HG02884 (cell line): ENCODE measurements around the gene TUBA8.
"Not testable (repeated sequence)": the region's sequence is repeated elsewhere in the genome, so short reads cannot be mapped to it uniquely, and the experiment has no call there.

ENCODE experiments used
- ATAC-seq: cut with Tn5 transposase; IDR thresholded peaks from one replicate; pipeline ENCODE4 v1.9.1; 2021; ENCODE audit warnings: mild to moderate bottlenecking, moderate library complexity; ENCODE audit not compliant: unreplicated experiment

Gene TUBA8

GRCh38 chr22:18123476-18124025, 12.9 kb downstream of the TUBA8 start:
- ATAC-seq: not testable (repeated sequence)

GRCh38 chr22:18126606-18127005, 16.0 kb downstream of the TUBA8 start:
- ATAC-seq: no peak

DNA sequence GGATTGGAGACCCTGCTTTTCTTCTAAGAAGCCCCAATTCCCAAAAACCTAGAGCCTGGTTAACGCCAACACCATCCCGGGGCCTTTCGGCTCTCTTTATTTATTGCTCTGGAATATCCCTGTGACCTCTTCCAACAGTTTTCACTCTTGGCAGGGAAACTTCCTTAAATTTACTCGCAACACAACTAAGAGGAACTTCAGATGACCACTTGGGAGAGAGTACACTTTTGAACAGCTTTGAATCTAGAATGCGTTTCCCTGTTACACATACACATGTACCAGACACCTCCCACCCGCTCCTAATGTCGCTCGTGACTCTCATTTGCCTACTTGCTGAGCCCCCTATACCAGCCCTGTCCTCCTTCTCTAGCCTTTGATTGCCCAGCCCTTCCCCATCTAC, 19.4 kb downstream of the TUBA8 start:
- ATAC-seq: no peak

DNA sequence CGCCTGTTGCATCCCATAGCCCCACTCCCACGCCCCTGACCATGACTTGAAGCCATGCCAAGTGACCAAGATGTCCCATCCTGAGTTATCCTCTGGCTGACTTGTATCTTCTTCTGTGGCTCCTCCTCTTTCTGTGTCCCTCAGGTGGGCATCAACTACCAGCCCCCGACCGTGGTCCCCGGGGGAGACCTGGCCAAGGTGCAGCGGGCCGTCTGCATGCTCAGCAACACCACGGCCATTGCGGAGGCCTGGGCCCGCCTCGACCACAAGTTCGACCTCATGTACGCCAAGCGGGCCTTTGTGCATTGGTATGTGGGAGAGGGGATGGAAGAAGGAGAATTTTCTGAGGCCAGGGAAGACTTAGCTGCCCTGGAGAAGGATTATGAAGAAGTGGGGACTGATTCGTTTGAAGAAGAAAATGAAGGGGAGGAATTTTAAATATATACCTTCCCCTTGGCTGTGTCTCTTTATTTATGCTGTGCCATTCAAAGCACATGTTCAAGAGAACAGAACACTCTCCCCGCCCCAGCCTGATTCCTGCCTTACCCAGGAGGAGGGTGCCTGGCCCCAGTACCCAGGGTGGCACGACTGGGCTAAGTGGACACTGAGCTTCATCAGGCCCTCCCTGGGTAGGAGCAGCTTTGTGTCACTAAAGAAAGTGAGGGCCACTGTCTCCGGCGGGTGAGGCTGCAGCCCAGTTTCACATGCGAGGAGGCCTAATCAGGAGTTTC, 20.3 kb downstream of the TUBA8 start:
- no peak for ATAC-seq

GRCh38 chr22:18133452-18133851, 22.8 kb downstream of the TUBA8 start:
- ATAC-seq: no peak

DNA sequence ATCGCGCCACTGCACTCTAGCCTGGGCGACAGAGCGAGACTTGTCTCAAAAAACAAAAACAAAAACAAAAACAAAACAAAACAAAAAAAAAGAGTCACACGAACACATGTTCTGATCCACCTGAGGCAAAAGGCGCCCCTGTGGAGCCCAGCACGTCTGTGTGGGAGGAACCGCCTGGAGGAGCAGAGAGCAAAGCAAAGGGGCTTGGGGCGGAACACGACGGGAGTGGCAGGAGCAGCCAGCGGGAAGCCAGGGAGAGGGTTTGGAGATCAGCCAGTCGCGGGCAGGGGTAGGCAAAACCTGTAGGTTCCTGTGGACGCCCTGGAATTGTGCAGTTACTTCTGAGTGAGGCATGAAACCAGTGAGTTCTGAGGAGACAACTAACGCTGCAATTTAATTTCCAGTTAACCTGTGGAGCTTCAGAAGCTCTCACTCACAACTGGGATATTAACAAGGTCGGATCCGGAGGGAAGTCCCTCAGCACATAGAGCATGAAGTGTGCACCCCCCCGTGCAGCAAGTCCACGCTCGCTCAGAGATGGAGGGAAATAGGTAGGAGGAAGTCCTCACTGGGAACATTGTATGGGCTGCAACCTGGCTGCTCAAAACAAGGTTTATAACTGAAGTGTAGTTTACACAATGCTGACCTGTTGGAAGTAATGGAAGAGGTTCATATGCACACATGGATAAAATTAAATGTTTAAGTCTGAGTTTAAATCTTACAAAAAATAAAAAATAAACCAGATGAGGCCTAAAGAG, 26.1 kb downstream of the TUBA8 start:
- no peak for ATAC-seq

DNA sequence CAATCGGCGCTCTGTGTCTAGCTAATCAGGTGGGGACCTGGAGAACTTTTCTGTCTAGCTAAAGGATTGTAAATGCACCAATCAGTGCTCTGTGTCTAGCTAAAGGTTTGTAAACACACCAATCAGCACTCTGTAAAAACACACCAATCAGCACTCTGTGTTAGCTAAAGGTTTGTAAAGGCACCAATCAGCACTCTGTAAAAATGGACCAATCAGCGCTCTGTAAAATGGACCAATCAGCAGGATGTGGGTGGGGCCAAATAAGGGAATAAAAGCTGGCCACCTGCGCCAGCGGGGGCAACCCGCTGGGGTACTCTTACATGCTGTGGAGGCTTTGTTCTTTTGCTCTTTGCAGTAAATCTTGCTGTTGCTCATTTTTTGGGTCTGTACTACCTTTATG, 30.4 kb downstream of the TUBA8 start:
- ATAC-seq: not testable (repeated sequence)

GRCh38 chr22:18144105-18144504, 33.5 kb downstream of the TUBA8 start:
- ATAC-seq: no peak

GRCh38 chr22:18145676-18146388, 35.2 kb downstream of the TUBA8 start:
- no peak for ATAC-seq

DNA sequence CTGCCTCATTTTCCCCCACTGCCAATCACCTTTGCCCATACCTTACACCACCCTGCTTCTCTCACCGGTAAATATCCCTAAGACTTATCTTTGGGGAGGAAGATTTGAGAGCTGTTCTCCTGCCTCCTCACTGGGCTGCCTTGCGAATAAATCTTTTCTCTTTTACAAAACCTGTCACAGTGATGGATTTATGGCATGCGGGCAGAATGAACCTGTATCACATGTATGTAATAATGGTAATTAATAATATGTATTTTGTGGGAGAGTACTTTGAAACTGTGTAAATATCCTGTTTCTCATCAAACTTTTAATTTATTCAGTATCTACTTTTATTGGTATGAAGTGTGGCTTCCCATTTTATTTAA, 35.8 kb downstream of the TUBA8 start:
- no peak for ATAC-seq

DNA sequence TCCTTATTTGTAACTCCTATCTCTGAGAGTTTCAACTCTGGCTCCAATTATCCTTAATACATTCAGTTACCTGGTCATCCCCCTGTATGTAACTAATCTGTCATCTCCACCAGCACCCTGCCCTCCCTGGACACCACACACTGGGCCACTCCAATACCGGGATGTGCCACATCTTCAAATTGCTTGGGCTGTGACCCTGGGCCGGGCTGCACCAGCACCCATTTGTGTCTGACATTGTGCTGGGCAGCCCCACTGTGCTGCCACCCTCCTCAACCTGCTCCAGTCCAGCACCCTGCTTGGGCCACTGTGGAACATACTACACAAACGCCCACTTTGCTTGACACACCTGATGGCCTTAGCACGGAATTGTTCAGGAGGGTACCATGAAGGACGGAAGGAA, 37.2 kb downstream of the TUBA8 start:
- no peak for ATAC-seq

DNA sequence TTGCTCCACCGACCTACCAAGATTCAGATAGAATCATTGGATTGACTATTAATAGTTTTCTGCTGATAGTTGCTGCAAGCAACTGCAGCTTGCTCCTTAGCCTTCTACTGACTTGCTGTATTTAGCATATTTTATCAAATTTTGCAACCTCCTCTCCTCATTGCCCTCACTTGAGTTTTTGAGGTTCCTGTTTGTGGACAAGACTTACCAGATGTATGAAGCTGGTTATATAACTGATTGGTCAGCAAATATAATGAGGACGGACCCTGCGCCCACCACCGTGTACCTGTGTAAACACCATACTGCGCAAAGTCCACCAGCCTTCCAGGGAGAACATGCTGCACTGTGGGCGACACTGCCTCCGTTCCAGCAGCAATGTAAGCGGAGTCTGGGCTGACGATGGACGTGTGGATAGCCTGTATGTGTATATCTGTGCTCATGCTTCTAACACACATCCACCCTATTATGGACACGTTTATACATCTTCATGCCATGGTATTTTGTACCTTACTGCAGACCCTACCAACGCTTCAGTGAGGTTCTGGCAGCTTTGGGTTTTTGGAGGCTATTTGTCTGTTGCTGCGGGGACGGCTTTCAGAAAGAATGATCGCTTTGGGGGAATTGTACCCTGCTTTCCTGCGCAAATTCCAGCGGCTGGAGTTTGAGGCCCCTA, 37.8 kb downstream of the TUBA8 start:
- ATAC-seq: no peak

- ATAC-seq: no peak
Measured at GRCh38 chr22:18152519-18152918, 41.9 kb downstream of the TUBA8 start.

GRCh38 chr22:18154821-18155390, 44.3 kb downstream of the TUBA8 start:
- ATAC-seq: no peak

- not testable (repeated sequence) for ATAC-seq
Measured at GRCh38 chr22:18155546-18155945, 44.9 kb downstream of the TUBA8 start.

DNA sequence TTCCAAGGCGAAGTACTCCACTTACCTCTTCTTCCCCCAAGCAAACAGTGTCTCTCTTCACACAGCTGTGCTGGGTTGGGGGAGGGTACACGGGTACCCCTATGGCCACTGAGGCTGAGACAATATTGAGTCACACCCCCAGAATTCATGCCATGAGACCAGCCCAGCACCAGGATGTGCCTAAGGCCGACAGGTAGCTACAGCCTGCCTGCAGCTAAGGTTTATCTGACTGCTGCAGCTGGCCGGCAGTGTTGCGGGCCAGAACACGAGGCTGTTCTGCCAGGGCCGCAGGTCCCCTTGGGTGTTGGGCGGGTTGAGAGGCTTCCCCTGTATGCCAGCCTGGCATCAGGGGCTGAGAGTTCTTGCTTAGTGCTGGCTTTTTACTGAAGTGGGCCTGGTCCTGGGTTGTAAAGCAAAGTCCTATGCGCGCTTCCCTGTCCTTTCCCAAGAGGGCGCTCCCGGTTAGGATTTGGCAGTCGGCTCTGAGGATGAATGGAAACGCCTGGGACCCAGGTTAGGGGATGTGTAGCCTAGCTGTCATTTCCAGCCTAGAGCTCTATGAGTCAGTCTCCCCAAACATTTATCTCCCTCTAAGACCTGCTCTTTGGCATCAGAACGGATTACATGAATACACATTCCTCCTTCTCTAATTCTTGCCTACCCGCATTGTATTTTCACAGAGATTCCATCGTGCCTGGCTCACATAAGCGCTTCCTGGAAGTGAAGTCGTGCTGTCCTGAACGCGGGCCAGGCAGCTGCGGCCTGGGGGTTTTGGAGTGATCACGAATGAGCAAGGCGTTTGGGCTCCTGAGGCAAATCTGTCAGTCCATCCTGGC, 46.5 kb downstream of the TUBA8 start:
- ATAC-seq: no peak

GRCh38 chr22:18157714-18158028, 47.1 kb downstream of the TUBA8 start:
- no peak for ATAC-seq

DNA sequence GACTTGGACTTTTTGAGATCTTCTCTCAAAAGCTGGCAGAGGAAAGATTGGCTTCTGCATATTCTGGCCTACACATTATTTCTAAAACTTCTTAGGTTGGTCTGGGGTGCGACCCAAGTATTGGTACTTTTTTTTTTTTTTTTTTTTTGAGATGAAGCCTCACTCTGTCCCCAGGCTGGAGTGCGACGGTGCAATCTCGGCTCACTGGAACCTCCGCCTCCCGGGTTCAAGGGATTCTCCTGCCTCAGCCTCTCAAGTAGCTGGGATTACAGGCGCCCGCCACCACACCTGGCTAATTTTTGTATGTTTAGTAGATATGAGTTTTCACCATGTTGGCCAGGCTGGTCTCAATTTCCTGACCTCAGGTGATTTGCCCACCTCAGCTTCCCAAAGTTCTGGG, 50.0 kb downstream of the TUBA8 start:
- not testable (repeated sequence) for ATAC-seq

DNA sequence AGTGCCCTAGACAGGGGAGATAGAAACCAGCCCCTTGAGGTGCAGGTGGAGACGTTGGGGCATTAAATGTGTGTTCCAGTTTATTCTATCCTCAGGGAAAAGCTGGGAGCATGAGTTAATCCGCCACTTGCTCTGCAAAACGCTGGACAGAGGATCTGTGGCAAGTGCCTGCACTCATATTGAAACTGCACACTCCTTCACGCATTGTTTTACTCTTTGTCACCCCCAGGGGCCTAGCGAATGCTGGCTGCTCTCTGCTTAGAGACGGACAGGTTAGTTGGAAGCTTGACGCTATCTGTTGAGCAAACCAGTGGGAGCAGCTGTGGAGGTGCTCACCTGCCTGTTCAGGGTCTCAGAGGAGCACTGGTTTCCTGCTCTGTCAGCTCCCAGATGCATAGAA, 53.2 kb downstream of the TUBA8 start:
- ATAC-seq: not testable (repeated sequence)

GRCh38 chr22:18164584-18164983, 54.0 kb downstream of the TUBA8 start:
- not testable (repeated sequence) for ATAC-seq
